ENCODE measurements around the gene MAN1C1.

GRCh38 chr1:25760122-25760719 is 143.6 kb downstream of the MAN1C1 start:
- TF ChIP-seq TAF1 (IDR thresholded peaks at IDR 0.05; ENCODE audit: low read depth, low read length) (no peak), POLR2A (IDR thresholded peaks at IDR 0.05; ENCODE audit: low read depth, low read length) (no peak)

Measured in GM12891 (cell line).